ENCODE measurements around the gene SREBF1. TPM values are rescaled to one million over a fixed set of nuclear protein-coding genes. Genes with fewer than 3 reads are reported as not detected.

SREBF1 gene
- total RNA-seq, 3 donors from 2014 or later (not counting 1 experiment from before 2014, with no cell fraction given) = 80.7 to 208 (median 119) TPM

GRCh38 chr17:17848311-17849082, 11.7 kb upstream of the SREBF1 start:
- 79% methylated on average over 10 of the region's 10 CpGs for WGBS (ENCODE audit: insufficient coverage)
- Histone ChIP-seq H3K27ac (ENCODE audit: low read length) (peak overlapping the region; percentile 81), H3K27me3 (ENCODE audit: control insufficient read depth, insufficient read depth, low read length) (no peaks in the 10 kb centered on the region), H3K4me3 (ENCODE audit: low read length) (no peak overlapping the region), H3K36me3 (ENCODE audit: control insufficient read depth, insufficient read depth, low read length) (no peaks in the 10 kb centered on the region), H3K9me3 (ENCODE audit: control insufficient read depth, insufficient read depth, low read length) (no peaks in the 10 kb centered on the region), H3K4me1 (ENCODE audit: control insufficient read depth, insufficient read depth, low read length) (peaks cover 57% of the 10 kb centered on the region)
- ATAC-seq (no peak), DNase-seq (no peak)
- peaks cover 47 to 55% of the 10 kb centered on the region in 2 donors for H3K4me1 Mint-ChIP-seq
- H3K9me3 Mint-ChIP-seq = no peaks in the 10 kb centered on the region
- intact Hi-C loops (cut with micrococcal nuclease) = loop anchor here (1.0 kb wide), 2 partner anchors 8 to 185 kb away; no protein-coding TSS in a partner anchor
- peak overlapping the region; percentile 94 to 96 for H3K27ac Mint-ChIP-seq
- peak overlapping the region; percentile 85 for H3K4me3 Mint-ChIP-seq
- no peaks in the 10 kb centered on the region for H3K36me3 Mint-ChIP-seq
- no peaks in the 10 kb centered on the region for H3K27me3 Mint-ChIP-seq (ENCODE audit: low read depth in 2 of 2)
- TF ChIP-seq CTCF (IDR thresholded peaks at IDR 0.05) = no peak

GRCh38 chr17:17847726-17848125, 10.9 kb upstream of the SREBF1 start:
- H3K27ac ChIP-seq (ENCODE audit: low read length) = no peak overlapping the region
- H3K27me3 ChIP-seq (ENCODE audit: control insufficient read depth, insufficient read depth, low read length) = no peaks in the 10 kb centered on the region
- Mint-ChIP-seq H3K9me3 (no peaks in the 10 kb centered on the region), H3K27ac (peak overlapping the region in 1 of 2 donors; percentile 96), H3K27me3 (ENCODE audit: low read depth in 2 of 2) (no peaks in the 10 kb centered on the region), H3K4me1 (peaks cover 47 to 55% of the 10 kb centered on the region in 2 donors), H3K36me3 (no peaks in the 10 kb centered on the region), H3K4me3 (no peak overlapping the region)
- no peaks in the 10 kb centered on the region for H3K36me3 ChIP-seq (ENCODE audit: control insufficient read depth, insufficient read depth, low read length)
- TF ChIP-seq CTCF (IDR thresholded peaks at IDR 0.05) = no peak
- 95% methylated on average over 4 of the region's 5 CpGs for WGBS (ENCODE audit: insufficient coverage)
- DNase-seq = no peak
- no peaks in the 10 kb centered on the region for H3K9me3 ChIP-seq (ENCODE audit: control insufficient read depth, insufficient read depth, low read length)
- peaks cover 57% of the 10 kb centered on the region for H3K4me1 ChIP-seq (ENCODE audit: control insufficient read depth, insufficient read depth, low read length)
- intact Hi-C loops (cut with micrococcal nuclease) = no loop called here
- no peak overlapping the region for H3K4me3 ChIP-seq (ENCODE audit: low read length)
- no peak for ATAC-seq

DNA sequence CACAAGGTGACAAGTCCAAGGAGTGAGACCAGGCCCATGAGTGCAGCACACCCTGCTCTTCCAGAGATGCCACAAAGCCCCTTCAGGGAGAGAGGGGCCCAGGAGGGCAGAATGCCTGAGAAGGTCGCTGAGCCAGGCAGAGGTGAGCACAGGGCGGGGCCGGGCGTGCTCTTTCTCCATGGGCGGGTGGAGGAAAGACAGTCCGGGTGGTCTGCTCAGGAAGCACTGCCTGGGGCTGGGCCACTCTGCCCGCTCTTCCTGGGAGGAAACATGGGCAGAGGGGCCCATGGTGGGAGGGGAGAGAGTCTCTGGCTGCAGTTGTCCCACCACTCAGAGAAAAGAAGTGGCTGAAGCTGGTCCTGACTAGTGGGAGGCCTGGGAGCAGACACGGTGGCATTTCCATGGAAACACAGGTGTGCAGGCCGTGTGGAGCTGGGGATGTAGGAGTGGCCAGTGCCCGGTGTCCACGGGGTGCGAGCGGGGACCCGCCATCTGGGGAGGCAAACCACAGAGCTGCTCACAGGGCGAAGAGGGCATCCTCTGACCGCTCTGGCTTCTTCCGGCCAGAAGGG, 10.4 kb upstream of the SREBF1 start:
- no peaks in the 10 kb centered on the region for H3K9me3 Mint-ChIP-seq
- H3K4me1 Mint-ChIP-seq = peaks cover 46 to 54% of the 10 kb centered on the region in 2 donors
- no peaks in the 10 kb centered on the region for H3K9me3 ChIP-seq (ENCODE audit: control insufficient read depth, insufficient read depth, low read length)
- WGBS (ENCODE audit: insufficient coverage) = 89% methylated on average over 17 of the region's 17 CpGs
- no peaks in the 10 kb centered on the region for H3K36me3 Mint-ChIP-seq
- peaks cover 55% of the 10 kb centered on the region for H3K4me1 ChIP-seq (ENCODE audit: control insufficient read depth, insufficient read depth, low read length)
- no peak for DNase-seq
- H3K4me3 ChIP-seq (ENCODE audit: low read length) = no peak overlapping the region
- no peaks in the 10 kb centered on the region for H3K27me3 ChIP-seq (ENCODE audit: control insufficient read depth, insufficient read depth, low read length)
- H3K27me3 Mint-ChIP-seq (ENCODE audit: low read depth in 2 of 2) = no peaks in the 10 kb centered on the region
- H3K27ac ChIP-seq (ENCODE audit: low read length) = no peak overlapping the region
- intact Hi-C loops (cut with micrococcal nuclease) = no loop called here
- TF ChIP-seq CTCF (IDR thresholded peaks at IDR 0.05) = no peak
- no peak for ATAC-seq
- no peaks in the 10 kb centered on the region for H3K36me3 ChIP-seq (ENCODE audit: control insufficient read depth, insufficient read depth, low read length)
- H3K4me3 Mint-ChIP-seq = no peak overlapping the region
- H3K27ac Mint-ChIP-seq = no peak overlapping the region

Measured in natural killer cell (primary cell).